Ectodermal cell (in vitro differentiated cells): ENCODE results near the gene EEPD1.

ENCODE experiments used
- H3K27ac ChIP-seq: 2 replicates; pipeline ENCODE4 v1.7.0; 2013; ENCODE audit warnings: mild to moderate bottlenecking, low read depth, low read length; ENCODE audit not compliant: insufficient read depth, poor library complexity, severe bottlenecking
- H3K27me3 ChIP-seq: 2 replicates; pipeline ENCODE4 v1.7.0; 2013; ENCODE audit warnings: mild to moderate bottlenecking, low read length; ENCODE audit not compliant: insufficient read depth, control insufficient read depth, poor library complexity, severe bottlenecking
- H3K36me3 ChIP-seq: one replicate; pipeline ENCODE4 v1.7.0; 2013; ENCODE audit warnings: low read length; ENCODE audit not compliant: control insufficient read depth, insufficient read depth
- H3K4me1 ChIP-seq: one replicate; pipeline ENCODE4 v1.7.0; 2013; ENCODE audit warnings: low read length; ENCODE audit not compliant: control insufficient read depth, insufficient read depth
- H3K4me3 ChIP-seq: 2 replicates; pipeline ENCODE4 v1.7.0; 2013; ENCODE audit warnings: low read depth, low read length, control low read depth; ENCODE audit not compliant: insufficient read depth
- H3K9me3 ChIP-seq: 2 replicates; pipeline ENCODE4 v1.7.0; 2013; ENCODE audit warnings: mild to moderate bottlenecking, low read length, moderate library complexity; ENCODE audit not compliant: control insufficient read depth
- WGBS, 2 experiments: methylation state at CpG; one replicate each; pipeline ENCODE4 v1.1.7; 2013; ENCODE audit warnings: missing lambda C conversion rate in 2 of 2; 5-methylcytosine and 5-hydroxymethylcytosine counted together

EEPD1 gene

DNA sequence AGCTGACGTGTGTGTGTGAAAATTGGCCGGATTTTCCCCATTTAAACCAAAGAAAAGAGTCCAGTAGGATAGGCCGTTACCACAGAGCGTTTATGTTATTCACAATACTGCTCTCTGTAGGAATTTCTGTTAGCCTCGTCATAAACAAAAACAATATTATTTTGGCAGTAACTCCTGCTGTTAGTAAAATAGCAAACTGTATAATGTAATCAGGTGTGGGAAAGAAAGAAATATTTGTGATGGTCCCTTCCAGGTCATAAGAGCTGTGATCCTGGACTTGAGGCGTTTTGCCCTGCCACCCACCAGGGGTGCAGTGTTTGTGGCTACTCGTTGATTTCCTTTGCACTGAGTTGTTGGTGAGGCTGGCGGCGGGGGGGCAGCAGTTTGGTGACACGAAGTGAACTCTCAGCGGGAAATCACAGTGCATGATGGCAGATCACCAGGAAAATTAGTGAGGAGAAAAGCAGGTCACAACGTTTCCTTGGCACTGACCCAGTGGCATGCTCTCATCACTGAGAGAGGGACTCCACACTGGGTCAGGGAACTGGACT is 2.8 kb downstream of the EEPD1 start:
- H3K36me3 ChIP-seq, result no peaks in the 10 kb centered on the region
- H3K4me3 ChIP-seq, result no peak overlapping the region
- no peaks in the 10 kb centered on the region for H3K4me1 ChIP-seq
- no peak overlapping the region for H3K27ac ChIP-seq
- H3K9me3 ChIP-seq, result no peaks in the 10 kb centered on the region
- H3K27me3 ChIP-seq, result peaks cover 20% of the 10 kb centered on the region
- WGBS, 2 experiments, result 66 to 72% methylated on average over 12 of the region's 12 CpGs

DNA sequence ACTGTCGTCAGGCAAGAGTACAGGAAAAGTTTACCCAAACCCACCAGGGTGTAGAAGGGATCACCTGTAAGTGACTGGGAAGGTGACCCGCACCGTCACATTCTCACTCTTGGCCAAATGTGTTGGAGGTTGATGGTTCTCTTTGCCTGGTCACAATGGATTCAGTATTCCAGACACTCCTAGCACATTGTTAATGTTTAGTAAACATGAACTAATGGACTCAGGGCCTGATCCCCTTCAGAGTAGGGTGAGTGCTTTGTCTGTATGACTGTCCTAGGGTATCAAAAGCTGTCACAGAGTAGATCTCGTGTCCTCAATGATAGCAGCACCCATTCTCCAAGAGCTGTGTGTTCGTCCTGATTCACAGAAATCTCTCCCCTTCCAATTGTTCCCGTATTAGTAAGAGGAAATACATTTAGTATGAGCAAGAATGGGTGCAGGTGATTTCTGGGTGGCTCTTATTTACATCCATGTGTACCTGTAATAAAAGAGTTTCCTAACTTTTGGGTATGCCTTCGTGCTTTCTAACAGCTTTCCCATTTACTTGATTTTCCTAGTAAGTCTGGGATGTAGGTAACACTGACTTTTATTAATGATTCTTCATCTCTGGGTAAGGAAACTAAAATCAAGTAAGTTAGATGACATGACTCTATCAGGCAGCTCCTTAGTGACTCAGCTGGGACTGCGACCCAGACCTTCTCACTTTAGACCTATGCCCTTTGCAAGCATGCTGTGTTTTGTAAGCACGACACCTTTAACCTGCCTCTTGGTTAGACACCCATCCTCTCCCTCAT is 4.7 kb downstream of the EEPD1 start:
- H3K4me3 ChIP-seq, result no peak overlapping the region
- no peaks in the 10 kb centered on the region for H3K9me3 ChIP-seq
- WGBS, 2 experiments, result 93 to 95% methylated on average over 9 of the region's 9 CpGs
- peaks cover 20% of the 10 kb centered on the region for H3K27me3 ChIP-seq
- no peaks in the 10 kb centered on the region for H3K4me1 ChIP-seq
- H3K27ac ChIP-seq, result no peak overlapping the region
- H3K36me3 ChIP-seq, result no peaks in the 10 kb centered on the region

DNA sequence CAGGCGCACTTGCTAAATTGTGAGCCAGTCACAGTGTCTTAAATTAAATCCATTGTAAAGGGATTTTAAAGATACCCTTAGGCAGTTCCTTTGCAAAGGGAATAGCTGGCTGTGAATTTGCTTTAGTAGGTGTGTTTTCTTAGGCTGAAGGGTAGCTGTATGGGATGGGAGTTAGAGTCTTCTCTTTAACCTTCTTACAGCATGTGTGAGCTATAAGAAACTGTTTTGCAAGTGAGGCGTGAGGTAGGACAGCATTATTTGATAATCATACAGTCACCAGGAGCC is 5.2 kb downstream of the EEPD1 start:
- H3K36me3 ChIP-seq, result no peaks in the 10 kb centered on the region
- no peaks in the 10 kb centered on the region for H3K9me3 ChIP-seq
- H3K4me3 ChIP-seq, result no peak overlapping the region
- 89 to 96% methylated on average over 2 of the region's 2 CpGs for WGBS, 2 experiments
- no peak overlapping the region for H3K27ac ChIP-seq
- H3K27me3 ChIP-seq, result peaks cover 19% of the 10 kb centered on the region
- H3K4me1 ChIP-seq, result no peaks in the 10 kb centered on the region

DNA sequence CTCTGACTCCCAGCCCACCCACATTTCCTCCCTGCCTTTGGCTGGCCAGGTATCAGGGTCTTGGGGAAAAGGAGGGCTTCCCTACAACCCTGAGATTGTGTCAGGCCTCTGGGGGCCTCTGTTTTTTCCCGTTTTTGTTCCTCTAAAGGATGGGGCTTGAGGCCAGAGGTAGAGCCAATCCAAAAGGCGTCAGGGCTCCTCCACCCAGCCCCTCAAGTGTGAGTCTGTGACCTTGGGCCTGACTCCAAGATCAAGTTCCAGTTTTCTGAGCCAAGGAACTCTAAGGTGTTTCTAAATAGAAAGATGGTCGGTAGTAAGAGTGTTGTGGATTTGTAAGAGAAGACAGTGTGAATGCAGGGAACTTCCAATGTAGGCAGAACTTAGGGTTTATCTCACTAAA is 6.6 kb downstream of the EEPD1 start:
- no peak overlapping the region for H3K27ac ChIP-seq
- 87 to 92% methylated on average over 3 of the region's 3 CpGs for WGBS, 2 experiments
- H3K36me3 ChIP-seq, result no peaks in the 10 kb centered on the region
- H3K4me1 ChIP-seq, result no peaks in the 10 kb centered on the region
- no peaks in the 10 kb centered on the region for H3K9me3 ChIP-seq
- H3K27me3 ChIP-seq, result peaks cover 5% of the 10 kb centered on the region
- no peak overlapping the region for H3K4me3 ChIP-seq

DNA sequence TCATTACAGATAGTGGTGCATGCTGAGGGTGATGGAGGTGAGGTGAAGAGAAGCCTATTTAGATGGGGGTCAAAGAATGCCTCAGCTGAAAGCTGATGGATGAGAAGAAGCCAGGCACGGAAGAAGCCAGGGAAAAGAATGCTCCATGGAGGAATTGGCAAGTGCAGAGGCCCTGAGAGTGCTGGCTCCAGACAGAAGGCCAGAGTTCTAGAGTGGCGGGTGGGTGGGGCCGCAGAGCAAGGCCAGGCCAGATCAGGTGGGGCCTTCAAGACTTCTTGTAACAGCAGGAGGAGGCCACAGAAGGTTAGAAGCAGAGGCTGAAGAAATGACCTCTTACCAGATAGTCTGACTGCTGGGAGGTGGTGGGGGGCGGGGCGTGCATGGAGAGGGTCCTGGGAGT is 7.3 kb downstream of the EEPD1 start:
- no peaks in the 10 kb centered on the region for H3K9me3 ChIP-seq
- H3K27ac ChIP-seq, result no peak overlapping the region
- H3K36me3 ChIP-seq, result no peaks in the 10 kb centered on the region
- WGBS, 2 experiments, result 92 to 95% methylated on average over 5 of the region's 5 CpGs
- no peak overlapping the region for H3K4me3 ChIP-seq
- H3K4me1 ChIP-seq, result no peaks in the 10 kb centered on the region
- no peaks in the 10 kb centered on the region for H3K27me3 ChIP-seq

DNA sequence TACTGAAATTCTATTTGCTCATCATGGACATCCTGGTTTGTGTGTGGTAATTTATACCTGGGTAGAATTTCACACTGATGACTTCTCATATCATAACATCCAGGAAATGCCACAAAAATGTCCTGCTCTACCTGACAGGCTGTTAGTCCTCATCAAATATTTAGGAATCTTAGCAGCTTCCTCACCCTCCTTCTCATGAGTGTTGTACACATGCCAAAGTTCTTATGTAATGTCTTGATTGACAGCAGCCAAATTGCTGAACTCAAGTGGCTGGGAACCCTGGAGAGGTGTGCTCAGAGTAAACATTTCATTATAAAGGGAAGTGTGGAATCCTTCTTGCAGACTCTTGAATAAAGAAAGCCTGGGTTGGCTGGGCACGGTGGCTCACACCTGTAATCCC is 8.9 kb downstream of the EEPD1 start:
- no peaks in the 10 kb centered on the region for H3K36me3 ChIP-seq
- no peak overlapping the region for H3K27ac ChIP-seq
- H3K4me3 ChIP-seq, result no peak overlapping the region
- WGBS, 2 experiments, result 75 to 78% methylated on average over 1 of the region's 1 CpG
- H3K27me3 ChIP-seq, result no peaks in the 10 kb centered on the region
- no peaks in the 10 kb centered on the region for H3K9me3 ChIP-seq
- no peaks in the 10 kb centered on the region for H3K4me1 ChIP-seq

DNA sequence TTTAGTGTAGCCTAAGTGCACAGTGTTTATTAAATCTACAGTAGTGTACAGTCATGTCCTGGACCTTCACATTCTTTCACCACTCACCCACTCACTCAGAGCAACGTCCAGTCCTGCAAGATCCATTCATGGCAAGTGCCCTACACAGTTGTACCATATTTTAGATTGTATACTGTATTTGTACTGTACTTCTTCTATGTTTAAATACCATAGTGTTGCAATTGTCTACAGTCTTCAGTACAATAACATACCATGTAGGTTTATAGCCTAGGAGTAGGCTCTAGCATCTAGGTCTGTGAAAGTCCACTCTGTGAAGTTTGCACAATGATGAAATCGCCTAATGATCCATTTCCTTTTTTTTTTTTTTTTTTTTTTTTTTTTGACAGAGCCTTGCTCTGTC is 12.0 kb downstream of the EEPD1 start:
- H3K36me3 ChIP-seq, result no peaks in the 10 kb centered on the region
- H3K4me3 ChIP-seq, result no peak overlapping the region
- H3K27ac ChIP-seq, result no peak overlapping the region
- H3K9me3 ChIP-seq, result no peaks in the 10 kb centered on the region
- WGBS, 2 experiments, result 72 to 91% methylated on average over 1 to 2 of the region's 2 CpGs
- H3K4me1 ChIP-seq, result no peaks in the 10 kb centered on the region
- H3K27me3 ChIP-seq, result no peaks in the 10 kb centered on the region

DNA sequence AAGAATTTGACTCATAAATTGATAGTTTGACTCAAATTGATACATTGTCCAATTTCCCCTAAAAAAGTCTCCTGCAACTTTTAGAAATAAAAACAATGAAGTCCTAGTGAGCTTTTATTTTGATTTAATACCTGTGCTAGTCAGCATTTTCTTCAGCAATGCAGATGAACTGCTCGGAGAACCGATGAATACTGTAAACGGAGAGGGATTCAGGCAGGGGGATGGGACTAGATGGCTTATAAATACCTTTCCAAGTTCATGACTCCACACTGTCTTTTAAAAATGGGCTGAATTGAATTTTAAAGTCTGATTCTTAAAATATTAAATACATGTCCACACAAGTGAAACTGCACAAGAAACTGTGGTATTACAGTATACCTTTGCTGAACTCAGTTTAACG is 12.7 kb downstream of the EEPD1 start:
- Histone ChIP-seq H3K4me1 (no peaks in the 10 kb centered on the region), H3K27me3 (no peaks in the 10 kb centered on the region), H3K4me3 (no peak overlapping the region), H3K9me3 (no peaks in the 10 kb centered on the region), H3K36me3 (no peaks in the 10 kb centered on the region), H3K27ac (no peak overlapping the region)
- WGBS, 2 experiments, result 74 to 75% methylated on average over 4 of the region's 4 CpGs

DNA sequence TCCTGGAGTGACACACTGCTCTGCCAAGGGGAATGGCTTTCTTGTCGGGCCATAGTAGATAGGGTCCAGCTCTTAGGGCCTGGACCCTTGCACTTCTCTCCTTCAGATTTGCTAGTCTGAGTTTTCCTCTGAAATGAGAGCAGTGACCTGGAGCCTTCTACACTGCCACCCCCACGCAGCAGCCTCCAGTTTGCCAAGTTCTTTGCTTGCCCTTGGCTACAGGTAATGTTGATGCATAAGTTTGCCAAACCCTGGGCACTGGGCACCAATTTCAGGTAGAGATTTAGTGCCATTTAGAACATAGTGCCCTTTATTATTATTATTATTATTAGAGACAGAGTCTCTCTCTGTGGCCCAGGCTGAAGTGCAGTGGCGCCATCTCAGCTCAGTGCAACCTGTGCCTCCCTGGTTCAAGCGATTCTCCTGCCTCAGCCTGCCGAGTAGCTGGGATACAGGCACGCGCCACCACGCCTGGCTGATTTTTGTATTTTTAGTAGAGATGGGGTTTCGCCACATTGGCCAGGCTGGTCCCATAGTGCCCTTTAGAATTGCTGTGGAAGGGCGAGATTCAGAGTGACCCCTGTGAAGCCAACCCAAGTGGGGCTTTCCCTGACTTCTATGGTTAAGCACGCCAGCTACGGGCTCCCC is 14.5 kb downstream of the EEPD1 start:
- no peak overlapping the region for H3K4me3 ChIP-seq
- H3K27ac ChIP-seq, result no peak overlapping the region
- no peaks in the 10 kb centered on the region for H3K9me3 ChIP-seq
- H3K4me1 ChIP-seq, result no peaks in the 10 kb centered on the region
- 92 to 94% methylated on average over 12 of the region's 12 CpGs for whole genome bisulfite sequencing, 2 experiments
- H3K36me3 ChIP-seq, result no peaks in the 10 kb centered on the region
- no peaks in the 10 kb centered on the region for H3K27me3 ChIP-seq

DNA sequence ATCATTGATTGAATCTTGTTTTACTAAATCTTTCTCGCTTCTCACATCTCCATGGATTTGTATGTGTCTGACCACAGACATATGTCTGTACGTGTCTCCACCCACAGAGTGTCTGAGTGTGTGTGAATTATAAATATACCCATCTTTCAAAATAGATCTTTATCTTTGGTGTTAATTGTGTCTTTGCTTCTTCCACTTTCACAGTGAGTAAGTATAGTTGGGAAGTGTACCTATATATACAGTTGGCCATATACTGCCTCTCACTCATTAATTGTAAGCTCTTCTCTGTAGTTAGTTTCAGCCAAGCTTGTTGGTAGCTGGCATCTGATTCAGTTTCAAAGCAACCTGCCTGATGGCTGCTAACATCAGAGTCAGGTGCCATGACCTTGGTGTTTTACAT is 18.4 kb downstream of the EEPD1 start:
- Histone ChIP-seq H3K27ac (no peak overlapping the region), H3K4me1 (no peaks in the 10 kb centered on the region), H3K4me3 (no peak overlapping the region), H3K9me3 (no peaks in the 10 kb centered on the region), H3K27me3 (no peaks in the 10 kb centered on the region), H3K36me3 (no peaks in the 10 kb centered on the region)
- 23 to 67% methylated on average over 1 of the region's 2 CpGs for WGBS, 2 experiments
